ENCODE results near the gene IFNGR2. TPM values are rescaled to one million over a fixed set of nuclear protein-coding genes. Genes with fewer than 3 reads are reported as not detected.

Gene IFNGR2
- polyA plus RNA-seq, 1 donor (not counting 4 experiments of a cell fraction or from before 2014, with no cell fraction given), result 94.3 TPM

DNA sequence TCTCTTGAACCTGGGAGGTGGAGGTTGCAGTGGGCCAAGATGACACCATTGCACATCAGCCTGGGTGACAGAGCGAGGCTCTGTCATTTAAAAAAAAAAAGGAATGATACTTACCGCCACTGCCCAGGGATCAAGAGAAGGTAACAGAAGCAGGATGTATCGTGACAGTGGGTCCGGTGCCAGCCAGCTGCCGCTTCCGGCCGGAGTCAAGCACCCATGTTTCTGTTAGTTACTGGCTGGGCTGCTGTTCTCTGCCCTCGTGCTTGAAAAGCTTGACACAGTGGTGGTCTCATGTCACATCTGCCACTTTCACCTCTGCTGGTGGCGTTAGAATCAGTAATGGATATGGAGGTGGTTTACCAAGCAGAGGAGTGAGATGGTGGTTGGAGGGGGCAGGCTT, 21.0 kb downstream of the IFNGR2 start:
- Histone ChIP-seq H4K20me1 (ENCODE audit: control insufficient read depth, extremely low read depth, insufficient read depth, low read length) (peaks cover 10% of the 10 kb centered on the region), H3K36me3 (ENCODE audit: control insufficient read depth in 2 of 2, extremely low read depth in 1 of 2, insufficient read depth in 2 of 2, low read length in 2 of 2) (peaks cover 31 to 51% of the 10 kb centered on the region in 2 experiments), H3K4me3 (ENCODE audit: control insufficient read depth in 2 of 3, extremely low read depth in 1 of 3, insufficient read depth in 2 of 3, low read depth in 1 of 3, low read length in 3 of 3) (no peak overlapping the region), H3K9ac (ENCODE audit: control insufficient read depth, extremely low read depth, insufficient read depth, low read length) (no peak overlapping the region), H3K9me3 (ENCODE audit: control insufficient read depth, low read depth, low read length) (no peaks in the 10 kb centered on the region), H3K27ac (ENCODE audit: control insufficient read depth, insufficient read depth, low read length) (no peak overlapping the region), H3K79me2 (ENCODE audit: control insufficient read depth, insufficient read depth, low read length) (peaks cover 33% of the 10 kb centered on the region), H3K4me2 (ENCODE audit: control insufficient read depth, extremely low read depth, insufficient read depth, low read depth, low read length) (no peak overlapping the region), H3K27me3 (ENCODE audit: control insufficient read depth, extremely low read depth, insufficient read depth, low read length) (no peaks in the 10 kb centered on the region), H2AFZ (ENCODE audit: control insufficient read depth, low read length) (no peak overlapping the region), H3K9me1 (ENCODE audit: control insufficient read depth, extremely low read depth, insufficient read depth, low read length) (no peaks in the 10 kb centered on the region), H3K4me1 (ENCODE audit: control insufficient read depth, extremely low read depth, insufficient read depth, low read length) (peaks cover 21% of the 10 kb centered on the region)
- TF ChIP-seq EZH2 (IDR thresholded peaks at IDR 0.05; ENCODE audit: low read length), result no peak
- TF ChIP-seq, protein P1, sequence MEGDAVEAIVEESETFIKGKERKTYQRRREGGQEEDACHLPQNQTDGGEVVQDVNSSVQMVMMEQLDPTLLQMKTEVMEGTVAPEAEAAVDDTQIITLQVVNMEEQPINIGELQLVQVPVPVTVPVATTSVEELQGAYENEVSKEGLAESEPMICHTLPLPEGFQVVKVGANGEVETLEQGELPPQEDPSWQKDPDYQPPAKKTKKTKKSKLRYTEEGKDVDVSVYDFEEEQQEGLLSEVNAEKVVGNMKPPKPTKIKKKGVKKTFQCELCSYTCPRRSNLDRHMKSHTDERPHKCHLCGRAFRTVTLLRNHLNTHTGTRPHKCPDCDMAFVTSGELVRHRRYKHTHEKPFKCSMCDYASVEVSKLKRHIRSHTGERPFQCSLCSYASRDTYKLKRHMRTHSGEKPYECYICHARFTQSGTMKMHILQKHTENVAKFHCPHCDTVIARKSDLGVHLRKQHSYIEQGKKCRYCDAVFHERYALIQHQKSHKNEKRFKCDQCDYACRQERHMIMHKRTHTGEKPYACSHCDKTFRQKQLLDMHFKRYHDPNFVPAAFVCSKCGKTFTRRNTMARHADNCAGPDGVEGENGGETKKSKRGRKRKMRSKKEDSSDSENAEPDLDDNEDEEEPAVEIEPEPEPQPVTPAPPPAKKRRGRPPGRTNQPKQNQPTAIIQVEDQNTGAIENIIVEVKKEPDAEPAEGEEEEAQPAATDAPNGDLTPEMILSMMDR (optimal IDR thresholded peaks at IDR 0.05 in 1 of 3, IDR thresholded peaks at IDR 0.05 in 1 of 3, conservative IDR thresholded peaks at IDR 0.05 in 1 of 3; ENCODE audit: extremely low read depth in 1 of 3, insufficient read depth in 2 of 3, low read length in 3 of 3), result no peak
- DNase-seq (ENCODE audit: low read depth, low spot score) (no peak), FAIRE-seq (no peak)
- dilution Hi-C loops (cut with MboI; ENCODE audit: extremely low pct_ligation_motif_present, low sequenced_read_pairs), result no loop called here

DNA sequence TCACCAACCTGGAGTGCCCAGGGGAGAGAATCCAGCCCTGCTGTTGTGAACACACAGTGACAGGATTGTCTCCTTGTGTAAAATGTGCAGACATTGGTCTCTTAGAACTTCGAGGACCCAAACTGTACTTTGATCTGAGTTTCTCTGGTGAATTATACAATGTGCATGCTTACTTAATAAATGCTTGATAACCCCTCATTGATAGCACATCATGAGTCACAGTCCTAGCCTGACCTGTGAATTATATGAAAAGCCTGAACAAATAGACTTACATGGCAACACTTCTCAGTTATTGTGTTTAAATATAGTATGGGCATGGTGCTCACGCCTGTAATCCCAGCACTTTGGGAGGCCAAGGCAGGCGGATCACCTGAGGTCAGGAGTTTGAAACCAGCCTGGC, 22.6 kb downstream of the IFNGR2 start:
- no peak for FAIRE-seq
- H2AFZ ChIP-seq (ENCODE audit: control insufficient read depth, low read length), result no peak overlapping the region
- H3K9me1 ChIP-seq (ENCODE audit: control insufficient read depth, extremely low read depth, insufficient read depth, low read length), result no peaks in the 10 kb centered on the region
- no peak for DNase-seq (ENCODE audit: low read depth, low spot score)
- peaks cover 31 to 52% of the 10 kb centered on the region in 2 experiments for H3K36me3 ChIP-seq (ENCODE audit: control insufficient read depth in 2 of 2, extremely low read depth in 1 of 2, insufficient read depth in 2 of 2, low read length in 2 of 2)
- H3K4me2 ChIP-seq (ENCODE audit: control insufficient read depth, extremely low read depth, insufficient read depth, low read depth, low read length), result no peak overlapping the region
- TF ChIP-seq, protein P1 (optimal IDR thresholded peaks at IDR 0.05 in 1 of 3, IDR thresholded peaks at IDR 0.05 in 1 of 3, conservative IDR thresholded peaks at IDR 0.05 in 1 of 3; ENCODE audit: extremely low read depth in 1 of 3, insufficient read depth in 2 of 3, low read length in 3 of 3), result no peak
- TF ChIP-seq EZH2 (IDR thresholded peaks at IDR 0.05; ENCODE audit: low read length), result no peak
- H3K4me3 ChIP-seq (ENCODE audit: control insufficient read depth in 2 of 3, extremely low read depth in 1 of 3, insufficient read depth in 2 of 3, low read depth in 1 of 3, low read length in 3 of 3), result no peak overlapping the region
- H3K27me3 ChIP-seq (ENCODE audit: control insufficient read depth, extremely low read depth, insufficient read depth, low read length), result no peaks in the 10 kb centered on the region
- no peak overlapping the region for H3K9ac ChIP-seq (ENCODE audit: control insufficient read depth, extremely low read depth, insufficient read depth, low read length)
- peaks cover 19% of the 10 kb centered on the region for H3K79me2 ChIP-seq (ENCODE audit: control insufficient read depth, insufficient read depth, low read length)
- no peaks in the 10 kb centered on the region for H3K9me3 ChIP-seq (ENCODE audit: control insufficient read depth, low read depth, low read length)
- dilution Hi-C loops (cut with MboI; ENCODE audit: extremely low pct_ligation_motif_present, low sequenced_read_pairs), result no loop called here
- H3K4me1 ChIP-seq (ENCODE audit: control insufficient read depth, extremely low read depth, insufficient read depth, low read length), result peaks cover 22% of the 10 kb centered on the region
- no peak overlapping the region for H3K27ac ChIP-seq (ENCODE audit: control insufficient read depth, insufficient read depth, low read length)
- peaks cover 3% of the 10 kb centered on the region for H4K20me1 ChIP-seq (ENCODE audit: control insufficient read depth, extremely low read depth, insufficient read depth, low read length)
